GM12891 (cell line): ENCODE measurements around the gene CD22.

ENCODE experiments used
- POLR2A ChIP-seq: IDR thresholded peaks from 2 replicates; pipeline ENCODE4 v1.6.1; 2011; ENCODE audit warnings: low read depth, low read length, control low read depth
- TAF1 ChIP-seq: IDR thresholded peaks from 2 replicates; pipeline ENCODE4 v1.6.1; 2011; ENCODE audit warnings: low read depth, low read length, control low read depth

GRCh38 chr19:35381318-35381717, 52.3 kb downstream of the CD22 start:
- no peak for TF ChIP-seq POLR2A
- no peak for TF ChIP-seq TAF1
